GM19238 (cell line): ENCODE results near the gene INO80E.
"Not testable (repeated sequence)": the region's sequence is repeated elsewhere in the genome, so short reads cannot be mapped to it uniquely, and the experiment has no call there.

ENCODE experiments used
- DNase-seq: peaks from one replicate; pipeline ENCODE4 v3.0.0; 2011; ENCODE audit warnings: low spot score; ENCODE audit not compliant: insufficient read length

INO80E gene

GRCh38 chr16:30009085-30009862 is 13.2 kb downstream of the INO80E start:
- DNase-seq: no peak

- DNase-seq: no peak
These were observed 14.2 kb downstream of the INO80E start for GRCh38 chr16:30009990-30010843.

GRCh38 chr16:30010844-30011713 is 15.0 kb downstream of the INO80E start, which contains the start of gene DOC2A:
Gene DOC2A, minus strand, starts transcription at chr16:30011027. Its CDS starts 805 bp downstream, at chr16:30010222.
- DNase-seq: no peak

- DNase-seq: no peak
These were observed 15.9 kb downstream of the INO80E start for GRCh38 chr16:30011714-30012504.

GRCh38 chr16:30012598-30012997 is 16.6 kb downstream of the INO80E start:
- DNase-seq: not testable (repeated sequence)

- not testable (repeated sequence) for DNase-seq
These were observed 19.4 kb downstream of the INO80E start for GRCh38 chr16:30015450-30015849.

GRCh38 chr16:30016555-30017276 is 20.7 kb downstream of the INO80E start:
- DNase-seq: no peak

- no peak for DNase-seq
These were observed 21.2 kb downstream of the INO80E start for GRCh38 chr16:30017277-30017656.

- not testable (repeated sequence) for DNase-seq
These were observed 21.9 kb downstream of the INO80E start for GRCh38 chr16:30017937-30018336.

GRCh38 chr16:30018731-30019158 is 22.7 kb downstream of the INO80E start:
- DNase-seq: no peak

- DNase-seq: no peak
These were observed 26.8 kb downstream of the INO80E start, which contains the start of gene C16orf92 for GRCh38 chr16:30022887-30023286. Gene C16orf92, plus strand, starts transcription at chr16:30023198. Its CDS starts 143 bp downstream, at chr16:30023341.

GRCh38 chr16:30023586-30023985 is 27.5 kb downstream of the INO80E start:
- DNase-seq: no peak

- no peak for DNase-seq
These were observed 28.4 kb downstream of the INO80E start for GRCh38 chr16:30024451-30024850.

GRCh38 chr16:30025156-30025555 is 29.1 kb downstream of the INO80E start:
- no peak for DNase-seq

- DNase-seq: no peak
These were observed 29.5 kb downstream of the INO80E start for GRCh38 chr16:30025574-30025973.

GRCh38 chr16:30026449-30026848 is 30.4 kb downstream of the INO80E start:
- DNase-seq: no peak

- DNase-seq: no peak
These were observed 31.8 kb downstream of the INO80E start for GRCh38 chr16:30027588-30028437.

GRCh38 chr16:30028438-30029076 is 32.5 kb downstream of the INO80E start:
- no peak for DNase-seq
